Ovary (tissue), 3 donors: ENCODE results near the gene CCL27.

Source experiments
- CTCF ChIP-seq, 3 donors: fragments of 450-650 bp in 2 of 3; fragments of 200-600 bp in 1 of 3; IDR thresholded peaks; one replicate each; pipeline versions ENCODE4 v1.5.1 to v1.8.0; 2016 to 2022; ENCODE audit warnings: antibody characterized with exemption in 3 of 3, mild to moderate bottlenecking in 1 of 3
- EP300 ChIP-seq: sonication (generic); formaldehyde crosslinking; IDR thresholded peaks from one replicate; pipeline ENCODE4 v1.6.1; 2017; ENCODE audit warnings: antibody characterized with exemption
- POLR2A ChIP-seq: fragments of 450-650 bp; IDR thresholded peaks from one replicate; pipeline ENCODE4 v1.6.1; 2017; ENCODE audit warnings: antibody characterized with exemption, mild to moderate bottlenecking, moderate library complexity
- donor health status: DM: no; HTN: no; CAD: no.

- TF ChIP-seq CTCF (IDR thresholded peaks at IDR 0.05) (no peak), POLR2A (no peak), EP300 (no peak)
Observed at GRCh38 chr9:34634551-34635248, 27.8 kb downstream of the CCL27 start.
